NT2/D1 (cell line): ENCODE measurements around the gene DNM3.

ENCODE experiments used
- DNase-seq: peaks from one replicate; pipeline ENCODE4 v3.0.0-alpha.2; 2011; ENCODE audit warnings: low read depth, low spot score
- H3K27me3 ChIP-seq: 2 replicates; pipeline ENCODE4 v1.6.0; 2011; ENCODE audit warnings: mild to moderate bottlenecking; ENCODE audit not compliant: insufficient read length, insufficient read depth
- H3K36me3 ChIP-seq: 2 replicates; pipeline ENCODE4 v1.6.1; 2011; ENCODE audit warnings: mild to moderate bottlenecking, low read length, mixed read lengths; ENCODE audit not compliant: insufficient read depth, insufficient read length
- H3K4me1 ChIP-seq: 2 replicates; pipeline ENCODE4 v1.5.1; 2011; ENCODE audit not compliant: insufficient read depth, insufficient read length
- H3K4me3 ChIP-seq: 2 replicates; pipeline ENCODE4 v1.5.1; 2011; ENCODE audit warnings: low read depth; ENCODE audit not compliant: insufficient read length
- H3K9ac ChIP-seq: 2 replicates; pipeline ENCODE4 v1.6.0; 2011; ENCODE audit warnings: low read depth; ENCODE audit not compliant: insufficient read length
- H3K9me3 ChIP-seq: 2 replicates; pipeline ENCODE4 v1.5.1; 2011; ENCODE audit warnings: mild to moderate bottlenecking, low read length; ENCODE audit not compliant: insufficient read depth
- SUZ12 ChIP-seq: IDR thresholded peaks from 2 replicates; pipeline ENCODE4 v1.6.1; 2011; ENCODE audit not compliant: insufficient read length, insufficient read depth; ENCODE audit errors: extremely low read depth
- YY1 ChIP-seq: IDR thresholded peaks from 2 replicates; pipeline ENCODE4 v1.6.1; 2011; ENCODE audit not compliant: insufficient read length, insufficient read depth
- ZNF274 ChIP-seq: IDR thresholded peaks from 2 replicates; pipeline ENCODE4 v1.6.1; 2011; ENCODE audit warnings: mild to moderate bottlenecking, low read depth, low read length

The DNM3 gene

DNA sequence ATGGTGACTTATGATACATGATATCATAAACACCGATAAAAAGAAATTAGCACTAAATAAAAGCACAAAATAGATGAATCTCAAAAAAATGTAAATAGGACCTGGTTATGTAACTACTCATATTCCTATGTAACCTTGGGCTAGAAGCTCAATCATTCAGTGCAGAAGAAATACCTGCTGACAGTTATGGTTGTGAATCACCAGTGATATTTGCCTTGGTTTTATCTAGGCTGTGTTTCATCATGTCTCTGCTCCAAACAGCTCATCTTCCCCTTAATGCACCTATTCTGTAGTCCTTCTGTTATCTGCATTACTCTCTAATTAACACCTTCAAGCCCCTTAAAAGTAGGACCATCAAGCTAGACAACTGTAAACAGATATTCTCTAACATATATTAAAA is 618.9 kb downstream of the DNM3 start:
- Histone ChIP-seq H3K9ac (no peak overlapping the region), H3K4me1 (no peaks in the 10 kb centered on the region), H3K9me3 (no peaks in the 10 kb centered on the region), H3K27me3 (no peaks in the 10 kb centered on the region), H3K4me3 (no peak overlapping the region), H3K36me3 (no peaks in the 10 kb centered on the region)
- TF ChIP-seq SUZ12, result no peak
- no peak for TF ChIP-seq ZNF274
- no peak for TF ChIP-seq YY1
- no peak for DNase-seq

DNA sequence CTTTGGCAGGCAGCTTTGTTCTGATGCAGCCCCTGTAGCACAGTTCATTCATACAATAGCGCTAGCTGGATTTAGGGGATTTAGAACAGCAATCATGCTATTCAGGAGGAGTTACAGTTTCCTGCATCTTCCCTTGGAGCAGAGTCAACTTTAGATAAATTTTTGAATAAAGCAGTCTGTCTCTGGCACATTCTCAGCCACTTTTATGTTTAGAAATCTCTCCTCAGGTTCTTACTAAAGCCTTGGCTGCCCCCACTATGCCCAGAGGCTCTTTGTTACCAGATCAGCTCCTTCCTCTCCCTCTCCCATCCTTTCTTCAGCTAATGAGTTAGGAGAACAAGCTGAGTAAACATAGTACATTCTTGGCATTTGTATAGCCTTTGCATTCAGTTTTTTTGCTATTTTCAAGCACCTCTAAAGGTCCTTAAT is 619.6 kb downstream of the DNM3 start:
- no peak overlapping the region for H3K9ac ChIP-seq
- no peaks in the 10 kb centered on the region for H3K4me1 ChIP-seq
- H3K9me3 ChIP-seq, result no peaks in the 10 kb centered on the region
- DNase-seq, result no peak
- no peak overlapping the region for H3K4me3 ChIP-seq
- H3K27me3 ChIP-seq, result no peaks in the 10 kb centered on the region
- no peaks in the 10 kb centered on the region for H3K36me3 ChIP-seq
- TF ChIP-seq ZNF274 (no peak), SUZ12 (no peak), YY1 (no peak)
